Cerebellar nuclear complex (tissue), 1 donor: ENCODE measurements around the gene ZNF26.
"Not testable (repeated sequence)": the region's sequence is repeated elsewhere in the genome, so short reads cannot be mapped to it uniquely, and the experiment has no call there.

Source experiments
- DNase-seq, 2 experiments: peaks; one replicate each; lab custom pipeline; 2025; lab: John Stamatoyannopoulos, UW

The ZNF26 gene, protein sequence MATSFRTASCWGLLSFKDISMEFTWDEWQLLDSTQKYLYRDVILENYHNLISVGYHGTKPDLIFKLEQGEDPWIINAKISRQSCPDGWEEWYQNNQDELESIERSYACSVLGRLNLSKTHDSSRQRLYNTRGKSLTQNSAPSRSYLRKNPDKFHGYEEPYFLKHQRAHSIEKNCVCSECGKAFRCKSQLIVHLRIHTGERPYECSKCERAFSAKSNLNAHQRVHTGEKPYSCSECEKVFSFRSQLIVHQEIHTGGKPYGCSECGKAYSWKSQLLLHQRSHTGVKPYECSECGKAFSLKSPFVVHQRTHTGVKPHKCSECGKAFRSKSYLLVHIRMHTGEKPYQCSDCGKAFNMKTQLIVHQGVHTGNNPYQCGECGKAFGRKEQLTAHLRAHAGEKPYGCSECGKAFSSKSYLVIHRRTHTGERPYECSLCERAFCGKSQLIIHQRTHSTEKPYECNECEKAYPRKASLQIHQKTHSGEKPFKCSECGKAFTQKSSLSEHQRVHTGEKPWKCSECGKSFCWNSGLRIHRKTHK

GRCh38 chr12:132986001-132986884, at the start of gene ZNF26:
ZNF26 (plus strand) TSS chr12:132986367; CDS start chr12:132986841, 474 bp downstream.
- peak; percentile 46 to 85 for DNase-seq

- not testable (repeated sequence) for DNase-seq
These were observed 49.2 kb upstream of the ZNF26 start for GRCh38 chr12:132936921-132937320.

DNA sequence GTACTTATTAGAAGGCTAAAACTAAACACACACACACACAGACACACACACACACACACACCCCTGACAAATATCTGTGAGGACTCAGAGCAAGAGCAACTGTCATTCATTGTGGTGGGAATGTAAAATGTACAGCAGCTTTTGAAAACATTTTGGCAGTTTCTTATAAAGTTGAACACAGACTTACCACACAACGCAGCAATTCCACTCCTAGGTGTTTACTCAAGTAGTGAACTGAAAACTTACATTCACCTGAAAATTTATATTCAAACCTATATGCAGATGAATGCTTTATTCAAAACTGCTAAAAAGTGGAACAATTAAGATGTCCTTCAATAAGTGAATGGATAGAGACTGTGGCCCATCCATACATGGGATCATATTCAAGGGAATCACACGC, 48.7 kb upstream of the ZNF26 start:
- no peak for DNase-seq

GRCh38 chr12:132938807-132939206, 47.4 kb upstream of the ZNF26 start:
- DNase-seq: not testable (repeated sequence)

DNA sequence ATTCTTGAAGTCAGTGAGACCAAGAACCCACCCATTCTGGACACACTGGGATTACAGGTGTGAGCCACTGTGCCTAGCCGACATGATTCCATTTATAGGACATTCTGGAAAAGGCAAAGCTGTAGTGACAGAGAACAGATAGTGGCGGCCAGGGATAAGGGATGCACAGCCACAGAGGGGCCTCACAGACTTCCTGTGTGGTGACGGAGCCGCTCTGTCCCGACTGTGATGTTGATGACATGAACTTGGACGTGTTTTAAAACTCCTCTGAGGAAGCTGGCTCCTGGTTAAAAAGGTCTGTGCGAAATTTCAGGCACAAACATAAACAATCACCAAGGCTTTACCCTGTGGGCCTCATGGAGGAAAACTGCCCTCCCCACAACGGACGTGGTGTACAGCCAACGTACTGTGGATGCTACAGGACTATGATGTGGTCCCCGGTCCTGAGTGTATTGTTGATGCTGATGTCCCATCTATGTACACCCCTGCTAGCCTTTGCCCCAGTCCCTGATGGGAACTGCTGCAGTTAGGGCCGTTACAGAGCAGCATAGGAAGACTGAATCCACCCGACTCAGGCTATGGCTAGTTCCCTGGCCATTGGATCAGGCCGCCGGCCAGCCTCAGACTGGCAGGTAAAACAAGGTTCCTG, 46.0 kb upstream of the ZNF26 start:
- no peak for DNase-seq

DNA sequence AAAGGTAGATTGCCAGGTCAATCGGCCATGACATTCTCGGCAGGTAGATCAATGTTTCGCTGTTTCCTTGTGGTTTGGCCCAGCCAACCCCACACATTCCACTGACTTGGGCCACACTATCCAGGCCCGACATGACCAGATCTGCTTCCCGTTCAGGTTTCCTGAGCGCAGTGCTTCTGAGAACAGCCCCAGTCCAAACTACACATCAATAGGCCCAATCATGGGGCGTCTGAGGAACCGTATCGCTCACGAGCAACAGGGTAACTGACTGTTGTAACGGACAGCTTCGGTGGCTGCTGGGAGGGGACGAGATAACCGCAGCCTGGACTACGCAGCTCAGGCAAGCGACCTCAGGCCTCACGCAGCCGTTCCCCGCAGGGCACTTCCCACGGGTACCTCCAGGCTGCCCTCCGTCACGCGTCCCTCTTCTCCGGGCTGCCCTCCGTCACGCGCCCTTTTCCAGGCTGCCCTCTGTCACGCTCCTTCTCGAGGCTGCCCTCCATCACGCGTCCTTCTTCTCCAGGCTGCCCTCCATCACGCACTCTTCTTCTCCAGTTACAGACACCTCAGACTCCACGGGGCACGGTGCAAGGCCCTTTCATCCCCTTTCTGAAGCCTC, 44.7 kb upstream of the ZNF26 start:
- DNase-seq: no peak

DNA sequence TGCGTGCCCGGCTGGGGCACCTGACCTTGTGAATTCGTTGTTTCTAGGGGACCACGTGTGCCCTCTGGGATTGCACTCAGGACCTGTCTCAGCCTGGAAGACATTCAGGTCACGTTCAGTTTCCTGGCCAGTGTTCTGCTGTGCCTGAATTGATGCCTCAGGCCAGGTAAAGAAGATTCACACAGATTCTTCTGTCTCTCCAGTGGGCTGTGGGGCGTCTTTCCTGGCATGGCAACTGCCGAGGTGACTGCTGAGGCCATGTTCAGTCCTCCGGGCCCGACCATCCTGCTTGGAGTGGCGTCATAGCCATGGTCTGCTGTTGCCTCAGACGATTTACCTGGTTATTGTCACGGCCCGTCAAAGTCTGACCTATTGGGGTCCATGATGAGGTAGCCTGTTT, 43.6 kb upstream of the ZNF26 start:
- no peak for DNase-seq

- DNase-seq: no peak
These were observed 40.4 kb upstream of the ZNF26 start for GRCh38 chr12:132945806-132946205.

DNA sequence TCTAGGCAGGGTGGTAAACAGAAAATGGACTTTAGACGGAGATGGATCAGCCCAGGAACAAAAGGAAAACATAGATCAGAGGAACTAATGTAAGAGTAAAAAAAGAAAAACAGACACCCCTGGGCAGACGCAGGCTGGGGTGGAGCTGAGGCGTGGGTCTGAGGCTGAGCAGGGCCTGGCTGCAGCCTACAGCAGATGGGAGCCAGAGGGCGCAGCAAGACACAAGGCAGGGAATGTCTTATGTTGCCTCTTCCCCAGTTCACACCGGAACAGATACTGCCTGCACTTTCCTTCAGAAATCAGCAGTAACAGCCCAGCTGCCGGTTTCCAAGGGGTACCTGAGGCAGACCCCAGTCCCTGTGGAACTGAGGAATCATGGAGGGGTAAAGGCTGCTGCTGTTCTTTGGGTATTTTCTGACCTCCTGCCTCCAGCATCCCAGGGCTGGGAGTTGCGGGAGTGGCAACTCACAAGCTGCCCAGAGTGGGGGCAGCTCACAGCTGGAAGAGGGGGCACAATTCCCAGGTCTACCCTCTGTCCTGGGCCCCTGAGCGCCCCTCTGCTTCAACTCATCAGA, 39.8 kb upstream of the ZNF26 start:
- no peak for DNase-seq

DNA sequence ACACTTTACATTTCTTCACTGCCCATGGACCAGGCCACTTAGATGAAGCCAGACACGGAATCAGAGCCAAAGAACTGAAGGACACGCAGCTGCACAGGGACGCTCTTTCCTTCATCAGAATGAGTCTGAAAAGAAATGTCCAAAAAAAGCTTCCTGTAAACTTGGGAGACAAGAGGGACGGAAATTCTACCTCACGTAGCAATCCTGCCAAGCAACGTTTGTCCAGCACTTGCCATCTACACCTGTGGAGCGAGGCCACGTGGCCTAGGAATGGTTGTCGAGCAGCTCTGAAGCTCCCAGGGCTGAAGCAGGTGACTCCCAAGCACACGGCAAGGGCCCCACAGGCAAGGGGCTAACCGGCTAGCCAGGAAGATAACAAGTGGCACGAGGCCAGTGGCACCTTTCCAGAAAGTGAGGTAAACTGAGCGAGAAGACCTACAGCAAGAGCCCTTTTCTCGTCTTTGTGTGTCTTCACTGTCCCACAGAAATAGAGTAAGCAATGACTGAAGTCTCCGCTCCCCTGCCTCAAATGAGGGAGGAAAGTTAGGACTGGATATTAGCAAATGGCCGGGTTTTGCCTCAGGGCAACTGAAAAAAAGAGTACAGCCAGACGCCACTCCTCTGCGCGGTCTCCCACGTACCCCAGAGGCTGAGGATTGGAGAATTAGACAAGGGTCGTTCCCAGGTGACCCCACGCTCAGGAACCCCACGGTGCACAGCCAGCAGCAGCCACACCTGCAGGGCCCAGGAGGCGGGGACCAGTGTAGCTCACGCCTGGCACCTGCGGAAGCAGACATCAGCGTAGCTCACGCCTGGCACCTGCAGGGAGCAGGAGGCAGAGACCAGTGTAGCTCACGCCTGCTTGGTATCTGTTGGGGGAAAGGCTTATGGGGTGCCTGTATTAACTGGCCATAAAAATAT, 37.8 kb upstream of the ZNF26 start:
- no peak for DNase-seq

DNA sequence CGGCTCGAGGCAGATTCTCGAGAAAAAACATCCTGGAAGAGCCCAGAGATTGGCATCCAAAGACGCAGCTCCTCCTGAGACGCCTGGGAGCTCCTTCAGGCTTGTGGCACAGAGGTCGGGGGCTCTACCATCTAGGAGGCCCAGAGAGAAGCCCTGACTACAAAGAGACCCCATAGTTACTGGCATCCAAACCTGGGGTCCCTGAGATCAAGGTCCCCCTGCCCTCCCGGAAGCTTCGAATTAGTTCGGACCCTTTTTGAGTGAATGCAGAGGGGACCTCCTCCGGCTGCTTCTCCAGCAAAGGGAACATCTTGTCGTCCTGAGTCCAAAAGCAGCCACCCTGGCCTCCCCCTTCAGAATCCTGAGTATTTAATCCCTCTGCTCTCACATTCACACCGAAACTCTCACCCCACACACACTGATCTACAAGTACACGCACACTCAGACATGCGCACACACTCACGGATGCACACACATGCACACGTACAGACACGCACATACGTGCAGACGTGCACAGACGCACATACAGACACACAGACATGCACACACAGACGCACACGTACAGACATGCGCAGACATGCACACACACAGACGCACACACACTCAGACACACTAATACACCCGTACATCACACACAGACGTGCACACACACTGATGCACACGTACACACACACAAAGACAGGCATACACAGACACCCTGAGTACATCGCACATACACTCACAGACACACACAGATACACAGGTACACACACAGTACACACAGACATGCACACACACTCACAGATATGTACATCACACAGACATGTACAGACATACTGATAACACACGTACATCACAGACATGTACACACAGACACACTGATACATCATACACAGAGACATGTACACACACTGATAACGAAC, 36.0 kb upstream of the ZNF26 start:
- no peak for DNase-seq

- DNase-seq: no peak
These were observed 35.2 kb upstream of the ZNF26 start for GRCh38 chr12:132950844-132951535.

DNA sequence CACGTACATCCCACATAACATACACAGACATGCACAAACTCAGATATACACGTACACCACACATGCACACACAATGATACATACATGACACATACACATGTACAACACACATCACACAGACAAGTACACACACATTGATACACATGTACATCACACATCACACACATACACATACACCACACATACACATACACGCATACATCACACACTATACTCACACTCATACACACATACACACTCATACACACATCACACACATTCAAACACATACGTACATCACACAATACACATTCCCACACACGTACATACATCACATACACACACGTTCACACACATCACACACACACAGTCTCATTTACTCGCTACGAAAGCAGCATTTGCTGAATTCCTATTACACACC, 34.5 kb upstream of the ZNF26 start:
- DNase-seq: no peak

DNA sequence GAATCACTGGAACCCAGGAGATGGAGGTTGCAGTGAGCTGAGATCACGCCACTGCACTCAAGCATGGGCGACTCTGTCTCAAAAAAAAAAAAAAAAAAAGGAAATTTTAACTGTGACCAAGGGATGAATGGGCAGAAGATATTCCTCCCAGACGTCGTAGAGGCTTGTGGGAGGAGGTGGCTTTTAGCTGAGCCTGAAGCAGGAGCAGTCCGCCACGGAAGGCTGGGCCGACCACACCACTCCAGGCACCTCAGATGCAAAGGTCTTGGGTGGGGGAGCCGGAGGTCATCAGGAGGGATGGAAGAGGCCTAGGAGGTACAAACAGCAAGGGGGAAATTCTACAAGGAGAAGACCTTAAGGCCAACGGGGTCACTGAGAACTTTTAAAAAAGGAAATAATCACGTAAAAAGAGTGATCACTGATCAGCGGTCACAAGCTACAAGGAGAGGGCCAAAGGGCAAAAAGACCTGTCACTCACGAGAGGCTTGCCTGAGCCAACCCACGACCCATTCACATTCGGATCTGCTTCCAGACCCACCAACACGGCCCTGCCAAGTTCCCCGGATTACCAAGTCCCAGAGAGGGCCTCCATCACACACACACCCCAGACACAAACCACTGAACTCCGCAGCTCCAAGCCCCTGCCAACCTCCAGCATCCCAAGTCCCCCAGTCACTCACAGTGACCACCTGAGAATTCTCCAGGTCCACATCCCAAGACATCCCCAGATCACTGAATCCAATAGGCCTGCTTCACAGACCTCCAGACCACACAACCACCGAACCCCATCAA, 33.6 kb upstream of the ZNF26 start:
- DNase-seq: no peak

DNA sequence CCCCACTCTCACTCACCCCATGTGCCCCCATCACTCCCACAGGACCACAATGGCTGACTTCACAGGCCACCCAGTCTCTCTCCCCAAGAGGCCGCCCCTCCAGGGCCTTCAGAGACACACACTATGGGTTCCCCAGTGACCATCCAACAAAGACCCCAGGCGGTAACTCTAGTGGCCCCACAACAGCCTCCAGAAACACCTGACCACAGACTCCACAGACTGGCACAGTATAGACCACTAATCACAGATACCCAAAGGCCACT, 33.1 kb upstream of the ZNF26 start:
- no peak for DNase-seq

DNA sequence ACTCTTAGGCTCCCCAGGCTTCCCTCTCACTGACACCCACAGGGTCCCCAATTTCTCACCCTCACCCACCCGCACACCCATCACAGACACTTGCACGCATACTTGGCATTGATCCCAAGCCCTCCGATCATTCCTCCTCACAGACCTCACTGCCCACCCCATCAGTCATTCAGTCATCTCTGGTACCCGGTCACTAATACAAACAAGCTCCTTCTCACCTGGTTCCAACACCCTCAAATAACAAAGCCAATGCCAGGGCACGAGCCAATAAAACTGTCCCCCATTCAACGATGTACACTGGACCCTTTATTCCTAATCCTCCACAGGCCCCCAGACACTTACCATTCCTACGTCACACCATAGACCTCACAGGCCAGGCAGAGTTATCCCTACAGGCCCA, 32.4 kb upstream of the ZNF26 start:
- no peak for DNase-seq

DNA sequence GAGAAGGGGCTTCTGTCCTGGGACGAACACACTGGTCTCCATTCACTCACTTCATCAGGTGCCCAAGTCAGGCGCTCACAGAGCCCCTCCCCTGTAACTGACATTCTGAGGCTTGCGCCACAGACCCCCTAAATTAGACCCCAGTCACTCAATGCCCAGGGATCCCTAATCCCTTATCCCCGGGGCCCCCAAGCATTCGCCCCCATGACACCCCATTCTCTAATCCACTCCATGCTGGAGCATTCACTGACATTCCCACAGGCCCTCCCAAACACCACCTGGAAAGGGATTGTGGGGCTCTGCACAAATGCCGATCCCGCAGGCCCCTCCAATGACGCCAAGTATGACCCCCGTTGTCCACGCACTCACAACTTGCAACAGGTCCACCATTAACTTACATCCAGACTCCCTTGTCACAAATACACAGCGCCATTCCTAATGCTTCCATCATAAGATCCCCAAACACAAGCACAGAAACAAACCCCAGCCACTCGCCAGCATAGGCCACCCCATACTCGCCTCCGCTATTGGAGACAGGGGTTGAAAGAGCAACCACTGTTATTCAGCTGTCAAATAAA, 31.6 kb upstream of the ZNF26 start:
- DNase-seq: no peak
